Myometrial cell (primary cell): ENCODE results near the gene ZNRF4. TPM values are rescaled to one million over a fixed set of nuclear protein-coding genes. Genes with fewer than 3 reads are reported as not detected.

ENCODE experiments used
- total RNA-seq: library from RNA; depleted of rRNA; stranded (reverse); fragments of >200 nt; gene quantifications from 2 replicates; pipeline ENCODE4 v1.2.3, GENCODE V29; 2015

The ZNRF4 gene, protein sequence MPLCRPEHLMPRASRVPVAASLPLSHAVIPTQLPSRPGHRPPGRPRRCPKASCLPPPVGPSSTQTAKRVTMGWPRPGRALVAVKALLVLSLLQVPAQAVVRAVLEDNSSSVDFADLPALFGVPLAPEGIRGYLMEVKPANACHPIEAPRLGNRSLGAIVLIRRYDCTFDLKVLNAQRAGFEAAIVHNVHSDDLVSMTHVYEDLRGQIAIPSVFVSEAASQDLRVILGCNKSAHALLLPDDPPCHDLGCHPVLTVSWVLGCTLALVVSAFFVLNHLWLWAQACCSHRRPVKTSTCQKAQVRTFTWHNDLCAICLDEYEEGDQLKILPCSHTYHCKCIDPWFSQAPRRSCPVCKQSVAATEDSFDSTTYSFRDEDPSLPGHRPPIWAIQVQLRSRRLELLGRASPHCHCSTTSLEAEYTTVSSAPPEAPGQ
- total RNA-seq: not detected in 2 replicates

DNA sequence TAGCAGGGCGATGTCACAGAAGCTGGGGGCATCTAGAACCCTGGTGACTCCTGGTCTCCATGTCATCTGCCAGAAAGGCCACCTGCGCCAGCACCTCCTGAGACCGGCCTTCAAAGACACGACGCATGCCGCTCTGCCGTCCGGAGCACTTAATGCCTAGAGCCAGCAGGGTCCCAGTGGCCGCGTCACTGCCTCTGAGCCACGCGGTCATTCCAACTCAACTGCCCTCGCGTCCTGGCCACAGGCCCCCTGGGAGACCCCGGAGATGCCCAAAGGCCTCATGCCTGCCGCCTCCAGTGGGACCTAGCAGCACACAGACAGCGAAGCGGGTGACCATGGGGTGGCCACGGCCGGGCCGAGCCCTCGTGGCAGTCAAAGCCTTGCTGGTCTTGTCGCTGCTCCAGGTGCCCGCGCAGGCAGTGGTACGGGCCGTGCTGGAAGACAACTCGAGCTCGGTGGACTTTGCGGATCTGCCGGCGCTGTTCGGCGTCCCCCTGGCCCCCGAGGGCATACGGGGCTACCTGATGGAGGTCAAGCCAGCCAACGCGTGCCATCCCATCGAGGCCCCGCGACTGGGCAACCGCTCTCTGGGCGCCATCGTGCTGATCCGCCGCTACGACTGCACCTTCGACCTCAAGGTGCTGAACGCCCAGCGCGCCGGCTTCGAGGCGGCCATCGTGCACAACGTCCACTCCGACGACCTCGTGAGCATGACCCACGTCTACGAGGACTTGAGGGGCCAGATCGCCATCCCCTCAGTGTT, at the start of gene ZNRF4:
Gene ZNRF4 (plus strand): TSS at position 51 of the 763 bp plus-strand sequence. CDS start 75 bp downstream, at position 126.

Other genes starting within 250 kb of the ZNRF4 start
- gene PTPRS, start 114.6 kb upstream of the ZNRF4 start, total RNA-seq: 144 and 174 TPM in 2 replicates
- 0.18 TPM in 1 of 2 replicates, not detected in the other for gene TINCR, start 112.5 kb downstream of the ZNRF4 start, total RNA-seq
- gene SAFB2, start 167.4 kb downstream of the ZNRF4 start, total RNA-seq: 7.5 and 8.9 TPM in 2 replicates
- 21.8 and 29.1 TPM in 2 replicates for gene SAFB, start 167.7 kb downstream of the ZNRF4 start, total RNA-seq
- 48.7 and 82.5 TPM in 2 replicates for gene MICOS13, start 225.1 kb downstream of the ZNRF4 start, total RNA-seq
- 8.9 TPM in 2 replicates for gene HSD11B1L, start 225.6 kb downstream of the ZNRF4 start, total RNA-seq
- 1,066 and 1,245 TPM in 2 replicates for gene RPL36, start 234.9 kb downstream of the ZNRF4 start, total RNA-seq